GM12873 (cell line): ENCODE measurements around the gene PAPOLA.

Experiments used
- TF ChIP-seq, protein P1 (sequence below): IDR thresholded peaks from 2 replicates; pipeline ENCODE4 v1.5.1; 2012; ENCODE audit warnings: low read depth, mild to moderate bottlenecking, moderate library complexity, low read length, control low read depth; ENCODE audit not compliant: insufficient read depth; ENCODE audit errors: missing control alignments

PAPOLA gene

DNA sequence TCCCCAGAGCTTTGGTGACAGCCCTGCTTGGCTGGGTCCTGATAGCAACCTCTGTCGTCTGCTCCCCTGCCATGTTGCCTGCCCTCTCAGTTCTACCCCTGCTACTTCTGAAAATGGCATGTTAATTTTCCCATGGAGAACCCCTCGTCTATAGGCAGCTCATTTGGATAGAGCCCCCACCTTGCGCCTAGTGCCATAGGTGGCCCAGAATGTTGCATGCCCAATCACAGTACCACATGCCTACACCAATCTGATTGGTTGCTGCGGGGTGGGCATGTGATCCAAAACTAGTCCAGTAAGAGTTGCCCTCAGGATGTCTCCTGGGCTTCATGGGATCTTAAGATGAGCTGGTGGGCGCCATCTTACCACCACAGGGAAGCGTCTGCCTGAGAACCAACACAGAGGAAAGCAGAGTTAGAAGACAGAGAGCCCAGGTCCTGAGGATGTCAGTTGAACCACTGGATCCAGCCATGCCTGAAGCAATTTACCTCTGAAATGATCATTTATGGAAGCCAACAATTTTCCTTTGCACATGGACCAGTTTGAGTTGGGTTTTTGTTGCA is 85.7 kb downstream of the PAPOLA start:
- TF ChIP-seq, protein P1, sequence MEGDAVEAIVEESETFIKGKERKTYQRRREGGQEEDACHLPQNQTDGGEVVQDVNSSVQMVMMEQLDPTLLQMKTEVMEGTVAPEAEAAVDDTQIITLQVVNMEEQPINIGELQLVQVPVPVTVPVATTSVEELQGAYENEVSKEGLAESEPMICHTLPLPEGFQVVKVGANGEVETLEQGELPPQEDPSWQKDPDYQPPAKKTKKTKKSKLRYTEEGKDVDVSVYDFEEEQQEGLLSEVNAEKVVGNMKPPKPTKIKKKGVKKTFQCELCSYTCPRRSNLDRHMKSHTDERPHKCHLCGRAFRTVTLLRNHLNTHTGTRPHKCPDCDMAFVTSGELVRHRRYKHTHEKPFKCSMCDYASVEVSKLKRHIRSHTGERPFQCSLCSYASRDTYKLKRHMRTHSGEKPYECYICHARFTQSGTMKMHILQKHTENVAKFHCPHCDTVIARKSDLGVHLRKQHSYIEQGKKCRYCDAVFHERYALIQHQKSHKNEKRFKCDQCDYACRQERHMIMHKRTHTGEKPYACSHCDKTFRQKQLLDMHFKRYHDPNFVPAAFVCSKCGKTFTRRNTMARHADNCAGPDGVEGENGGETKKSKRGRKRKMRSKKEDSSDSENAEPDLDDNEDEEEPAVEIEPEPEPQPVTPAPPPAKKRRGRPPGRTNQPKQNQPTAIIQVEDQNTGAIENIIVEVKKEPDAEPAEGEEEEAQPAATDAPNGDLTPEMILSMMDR = no peak

DNA sequence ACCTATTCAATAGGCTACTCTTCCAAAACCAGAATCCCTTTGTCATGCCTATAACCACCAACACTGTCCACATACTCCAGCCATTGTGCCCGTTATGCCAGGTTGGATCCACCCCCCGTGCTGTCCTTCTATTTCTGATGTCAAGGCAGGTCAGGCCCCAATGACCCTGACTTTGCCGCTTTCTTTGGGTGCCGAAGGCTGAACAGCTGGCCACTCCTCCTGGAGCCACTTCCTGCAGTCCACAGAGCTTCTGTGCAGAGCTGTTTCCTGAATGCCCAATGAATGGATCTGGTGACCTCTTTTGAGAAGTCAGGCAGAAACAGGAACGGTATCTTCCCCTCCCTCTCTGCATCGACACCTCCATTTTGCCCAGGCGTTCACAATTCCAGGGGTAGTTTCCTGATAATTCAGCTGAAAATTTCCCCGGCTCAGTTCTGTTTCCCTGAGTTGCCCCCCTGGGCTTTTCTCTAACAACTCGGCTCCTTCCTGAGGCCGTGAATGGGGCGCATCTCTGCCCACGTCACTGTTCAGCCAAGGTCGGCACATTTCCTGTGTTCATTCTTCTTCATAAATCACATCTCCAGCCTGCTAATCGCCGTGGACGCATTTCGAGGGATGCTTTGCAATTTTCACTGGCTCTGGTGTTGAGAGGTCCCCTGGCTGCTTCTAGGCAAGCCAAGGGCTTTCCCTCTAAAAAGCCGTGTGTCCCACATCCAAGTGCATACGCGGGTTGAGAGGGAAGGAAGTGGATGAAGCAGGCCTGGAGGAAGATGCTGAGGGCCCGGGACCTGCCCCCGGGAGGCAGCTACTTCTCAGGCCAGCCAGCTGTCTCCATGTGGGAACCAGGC is 86.5 kb downstream of the PAPOLA start:
- TF ChIP-seq, protein P1 = no peak

DNA sequence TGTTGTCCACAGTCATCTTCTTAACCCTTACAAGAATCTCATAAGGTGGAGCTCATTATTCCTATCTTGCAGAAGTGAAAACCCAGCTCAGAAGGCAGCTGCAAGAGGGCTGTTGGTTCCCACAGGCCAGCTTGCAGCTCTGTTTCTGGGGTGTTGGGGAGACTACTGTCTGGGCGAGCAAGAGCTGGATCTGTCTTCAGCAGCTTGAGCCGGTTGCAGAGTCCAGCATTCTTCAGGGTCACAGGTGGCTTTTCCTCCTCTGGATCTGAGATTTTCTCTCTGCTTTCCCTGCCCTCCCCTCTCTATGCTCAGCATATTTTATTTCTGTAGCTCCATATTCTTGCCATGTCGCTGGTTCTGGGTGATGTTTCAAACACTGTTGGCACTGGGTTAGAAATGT is 87.4 kb downstream of the PAPOLA start:
- TF ChIP-seq, protein P1 = no peak

DNA sequence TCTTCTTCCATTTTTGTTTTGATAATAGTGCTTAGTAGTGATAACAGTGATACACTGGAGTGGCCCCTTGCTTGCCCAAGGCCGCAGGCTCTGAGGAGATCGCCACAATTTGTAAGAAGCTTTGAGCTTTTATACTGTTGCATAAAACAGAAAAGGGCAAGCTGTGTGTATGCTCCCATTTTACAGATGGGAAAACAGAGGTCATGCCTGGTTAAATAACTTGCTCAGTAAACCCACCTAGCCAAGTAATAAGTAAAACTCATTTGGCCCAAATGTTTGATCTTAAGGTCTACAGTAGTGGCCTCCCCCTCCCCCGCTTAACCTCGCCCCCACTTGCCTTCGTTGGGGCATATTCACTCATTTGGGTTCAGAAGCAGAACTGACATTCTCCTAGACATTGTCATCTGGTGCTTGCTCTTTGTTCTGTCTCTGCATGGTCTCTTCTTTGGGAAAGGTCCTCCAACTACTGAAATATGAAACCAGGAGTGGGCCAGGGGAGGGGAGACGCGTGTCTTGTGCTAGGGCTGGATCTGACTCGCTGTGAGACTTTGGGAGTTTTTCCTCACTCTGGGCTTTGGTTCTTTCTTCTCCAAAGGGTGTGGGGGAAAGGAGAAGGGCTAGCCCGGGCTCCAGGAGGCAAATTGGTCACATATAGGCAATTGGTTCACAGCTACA is 88.1 kb downstream of the PAPOLA start:
- TF ChIP-seq, protein P1 = no peak

DNA sequence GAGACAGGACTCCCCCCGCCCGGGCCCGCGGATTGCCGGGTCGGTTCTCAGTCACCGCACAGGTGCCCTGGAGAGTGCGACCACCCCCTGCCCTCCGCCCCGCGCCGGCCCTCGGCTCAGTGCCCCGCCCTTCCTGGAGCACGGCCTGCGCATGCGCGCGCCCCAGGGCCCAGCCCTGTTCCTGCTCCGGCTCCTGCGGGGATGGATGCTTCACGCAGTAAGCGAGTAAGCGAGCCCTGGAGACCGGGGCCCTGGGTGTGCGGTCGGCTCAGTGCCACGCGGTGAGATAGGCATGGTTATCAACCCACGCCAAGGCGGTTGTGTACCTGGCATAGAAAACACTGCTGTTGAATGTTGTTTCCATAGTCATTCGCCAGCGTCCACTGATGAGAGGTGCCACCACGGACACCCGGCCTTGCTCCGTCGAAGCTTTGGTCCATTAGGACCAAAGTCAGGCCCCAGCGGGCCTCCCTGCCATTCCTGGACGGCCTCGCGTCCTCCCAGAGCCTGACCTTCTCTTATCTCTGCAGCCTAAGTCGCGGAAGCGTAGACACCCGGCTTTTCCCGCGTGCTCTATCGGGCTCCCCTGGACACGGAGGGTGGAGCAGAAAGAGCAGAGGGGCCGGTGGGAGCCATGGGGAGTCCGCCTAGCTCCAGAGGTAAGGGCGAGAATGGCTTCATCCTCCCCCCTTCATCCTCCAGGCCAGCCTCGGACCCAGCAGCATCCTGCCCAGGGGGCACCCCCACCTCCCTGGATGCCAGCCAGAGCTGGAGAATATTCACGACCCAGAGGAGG is 90.6 kb downstream of the PAPOLA start:
- TF ChIP-seq, protein P1 = no peak

DNA sequence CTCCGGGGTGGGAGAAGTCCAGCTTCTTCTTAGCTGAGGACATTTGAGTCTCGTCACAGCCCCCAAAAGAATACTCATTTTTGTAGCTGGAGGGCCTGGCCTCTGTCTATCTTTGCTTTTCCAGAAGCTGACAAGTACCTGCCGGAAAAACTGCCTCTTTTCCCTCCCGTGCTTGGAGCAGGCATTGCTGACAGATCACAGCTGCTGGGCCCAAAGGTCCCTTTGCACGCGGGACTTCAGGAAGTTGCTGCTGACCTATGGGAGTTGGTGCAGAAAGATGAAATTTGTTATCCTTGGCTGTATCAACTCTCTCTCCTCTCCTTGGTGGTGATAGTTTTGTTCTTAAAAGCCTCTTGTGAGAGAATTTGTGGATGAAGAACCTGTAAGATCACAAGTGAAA is 92.8 kb downstream of the PAPOLA start:
- TF ChIP-seq, protein P1 = no peak
